Heart right ventricle (tissue), 16 donors: ENCODE data around the gene C9orf85. TPM values are rescaled to one million over a fixed set of nuclear protein-coding genes. Genes with fewer than 3 reads are reported as not detected.
"Not testable (repeated sequence)": the region's sequence is repeated elsewhere in the genome, so short reads cannot be mapped to it uniquely, and the experiment has no call there.

Source experiments
- ATAC-seq, 8 donors: fragments of 200-7000 bp; cut with Tn5 transposase; one replicate each; pipeline ENCODE4 v1.9.1; 2020; ENCODE audit warnings: mild to moderate bottlenecking in 8 of 8, moderate library complexity in 8 of 8, moderate number of reproducible peaks in 1 of 8
- DNase-seq, 2 donors: peaks; one replicate each; pipeline ENCODE4 v3.0.0-alpha.2; 2020
- H3K27ac ChIP-seq, 10 donors: fragments of 200-600 bp; sonication (generic) in 2 of 10; one replicate each; pipeline versions ENCODE4 v1.5.0 to v1.8.0; 2020 to 2022; ENCODE audit warnings: mild to moderate bottlenecking in 3 of 10
- H3K27me3 ChIP-seq, 7 donors: fragments of 200-600 bp; one replicate each; pipeline ENCODE4 v1.8.0; 2021 to 2022; ENCODE audit warnings: mild to moderate bottlenecking in 2 of 7
- H3K36me3 ChIP-seq, 9 donors: fragments of 200-600 bp; sonication (generic) in 1 of 9; one replicate each; pipeline versions ENCODE4 v1.5.0 to v1.8.0; 2020 to 2022; ENCODE audit warnings: mild to moderate bottlenecking in 2 of 9
- H3K4me1 ChIP-seq, 9 donors: fragments of 200-600 bp; sonication (generic) in 1 of 9; one replicate each; pipeline versions ENCODE4 v1.5.0 to v1.8.0; 2020 to 2022; ENCODE audit warnings: mild to moderate bottlenecking in 4 of 9
- H3K4me3 ChIP-seq, 10 donors: fragments of 200-600 bp; sonication (generic) in 2 of 10; one replicate each; pipeline versions ENCODE4 v1.5.0 to v1.8.0; 2020 to 2022; ENCODE audit warnings: mild to moderate bottlenecking in 7 of 10, moderate library complexity in 2 of 10
- H3K9me3 ChIP-seq, 11 donors: fragments of 200-600 bp in 10 of 11; sonication (generic) in 2 of 11; one replicate each; pipeline versions ENCODE4 v1.5.0 to v1.8.0; 2013 to 2022; ENCODE audit warnings: mild to moderate bottlenecking in 2 of 11, control low read depth in 1 of 11, moderate library complexity in 1 of 11
- CTCF ChIP-seq, 9 donors: fragments of 200-600 bp; sonication (generic) in 2 of 9; IDR thresholded peaks; one replicate each; pipeline versions ENCODE4 v1.5.0 to v1.8.0; 2021 to 2022; ENCODE audit warnings: antibody characterized with exemption in 9 of 9, mild to moderate bottlenecking in 5 of 9, moderate library complexity in 1 of 9
- WGBS, 2 donors: extraction: QIAGEN DNeasy Blood & Tissue Kit; methylation state at CpG; one replicate each; pipeline ENCODE4 v1.1.7; 2013; ENCODE audit warnings: inconsistent platforms in 1 of 2; 5-methylcytosine and 5-hydroxymethylcytosine counted together
- intact Hi-C, 10 donors: fragments of 100-400 bp; cut with DNase I; formaldehyde crosslinking; loops; one replicate each; pipeline versions ENCODE4 v1.11.1 to v1.14.2; 2022
- polyA plus RNA-seq, 2 donors: library from polyadenylated mRNA; stranded (reverse); fragments of 200-250 nt; gene quantifications; one replicate each; pipeline ENCODE4 v1.2.3, GENCODE V29; 2013
- total RNA-seq, 10 donors: library from RNA; stranded (reverse); fragmentation: NEBNext Ultra II Directional in 3 of 10; extraction: Animal tissue kit (Norgen Biotek cat#: 25700) in 3 of 10; gene quantifications; one replicate each; pipeline versions ENCODE4 v1.2.1 to v1.2.4, GENCODE V29; 2021 to 2023
- donor health status: Arrhythmogenic right ventricular cardiomyopathy.
- donor health status: ischemic (EF 13 %, LVEDD 7.1; RV severe dilation, severe dysfunction).
- donor health status: healthy with polysubstance abuse.
- donor health status: DM: no; HTN: yes; CAD: no.
- donor health status: DM: no; HTN: no; CAD: no.
- donor health status: ischemic (EF 25% LVEDD 6.9; RV normal size, moderate dysfunction).
- donor health status: ischemic (EF 25% LVEDD 5.7; RV mildly dilated, moderate dysfunction).
- donor health status: healthy.
- donor health status: DM: yes; HTN: yes; CAD: no.
- donor health status: Ischemic cardiomyopathy.
- donor health status: ischemic (EF 35%, LVEDD 5.7; RV mildly dilated, moderate dysfunction).
- donor health status: nonischemic (EF 11% LVEDD 7.7; RV severe dilation, severe dysfunction).
- donor health status: DM: yes; HTN: yes; CAD: no.
- donor health status: PGD.
- donor health status: ischemic (EF 29% LVEDD 5.4; RV normal size, mild dysfunction).
- donor health status: nonischemic (EF 23%, LVEDD 6.1; RV moderate dilation, normal function).

Gene C9orf85
- total and polyA plus RNA-seq, 12 donors = 3.8 to 8.5 (median 6.1) TPM

GRCh38 chr9:71941060-71941568 lies 29.7 kb downstream of the C9orf85 start:
- Histone ChIP-seq H3K4me3 (no peak overlapping the region), H3K36me3 (no peaks in the 10 kb centered on the region), H3K27ac (no peak overlapping the region), H3K27me3 (no peaks in the 10 kb centered on the region), H3K9me3 (no peaks in the 10 kb centered on the region), H3K4me1 (peaks cover 0 to 22% (median 18%) of the 10 kb centered on the region in 9 donors)
- TF ChIP-seq CTCF (IDR thresholded peaks at IDR 0.05) = no peak
- intact Hi-C loops = no loop called here
- DNase-seq = no peak
- ATAC-seq = no peak
- 76 to 85% methylated on average over 2 of the region's 2 CpGs for WGBS, 2 donors

DNA sequence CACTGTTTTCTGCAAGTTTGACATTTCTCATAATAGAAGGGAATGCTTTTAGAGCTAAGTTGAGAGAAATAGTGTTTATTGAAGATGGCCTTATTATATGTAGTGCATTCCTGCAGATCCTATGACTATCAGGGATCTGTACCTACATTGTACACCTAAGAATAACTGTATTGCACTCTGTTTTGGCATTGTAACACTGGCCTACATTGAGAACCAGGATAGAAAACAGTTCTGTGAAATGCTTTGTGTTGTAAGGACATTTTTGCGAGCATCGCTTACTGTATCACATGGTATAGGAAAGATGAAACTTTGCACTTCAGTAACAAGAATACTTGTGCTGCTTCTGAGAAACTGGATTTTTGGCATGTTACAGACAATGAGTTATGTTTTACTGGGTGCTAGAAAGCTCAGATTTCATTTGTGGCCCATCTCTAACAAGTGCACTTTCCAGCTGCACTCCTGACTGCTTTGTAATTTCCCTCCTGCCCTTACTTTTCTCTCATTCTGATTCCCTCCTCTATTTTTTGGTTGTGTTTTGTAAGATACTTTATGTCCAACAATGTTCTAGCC lies 30.6 kb downstream of the C9orf85 start:
- WGBS, 2 donors = 78 to 87% methylated on average over 2 of the region's 2 CpGs
- no peak overlapping the region for H3K4me3 ChIP-seq
- no peaks in the 10 kb centered on the region for H3K27me3 ChIP-seq
- H3K36me3 ChIP-seq = peaks cover 0 to 3% (median 0%) of the 10 kb centered on the region in 9 donors
- no peak overlapping the region for H3K27ac ChIP-seq
- intact Hi-C loops = no loop called here
- H3K9me3 ChIP-seq = no peaks in the 10 kb centered on the region
- ATAC-seq (no peak), DNase-seq (no peak)
- TF ChIP-seq CTCF (IDR thresholded peaks at IDR 0.05) = no peak
- peaks cover 0 to 22% (median 17%) of the 10 kb centered on the region in 9 donors for H3K4me1 ChIP-seq

DNA sequence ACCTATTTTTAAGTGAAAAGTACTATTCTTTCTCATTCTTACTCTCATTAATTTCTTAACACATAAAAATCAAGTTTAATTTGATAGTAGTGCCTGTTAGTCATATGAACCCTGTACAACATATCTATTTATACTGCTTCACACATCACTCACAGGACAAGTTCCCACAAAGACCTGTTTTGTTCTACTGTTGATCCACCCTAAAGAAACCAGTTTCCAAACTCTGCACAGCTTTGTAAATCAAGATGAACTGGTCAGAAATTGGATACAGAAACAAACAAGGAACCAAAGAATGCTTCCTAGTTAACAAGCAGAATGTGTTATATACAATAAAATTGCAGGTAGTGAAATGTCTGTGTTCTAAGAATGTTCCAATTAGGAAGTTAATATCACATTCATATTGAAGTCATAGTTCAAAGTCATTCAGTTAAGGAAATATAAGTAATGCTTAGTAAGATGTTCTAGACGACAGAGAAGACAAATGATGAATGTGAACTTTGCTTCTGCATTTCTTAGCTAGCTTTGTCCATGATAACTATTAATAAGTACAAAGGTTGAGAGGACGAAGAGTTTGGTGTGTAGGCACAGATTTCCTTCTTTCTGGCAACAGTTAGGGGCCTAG lies 33.4 kb downstream of the C9orf85 start:
- H3K36me3 ChIP-seq = peaks cover 0 to 21% (median 0%) of the 10 kb centered on the region in 9 donors
- H3K4me3 ChIP-seq = no peak overlapping the region
- H3K27ac ChIP-seq = no peak overlapping the region
- WGBS, 2 donors = 58% methylated on average over 2 of the region's 2 CpGs
- peaks cover 0 to 36% (median 13%) of the 10 kb centered on the region in 9 donors for H3K4me1 ChIP-seq
- no peaks in the 10 kb centered on the region for H3K9me3 ChIP-seq
- DNase-seq (no peak), ATAC-seq (no peak)
- intact Hi-C loops = no loop called here
- no peak for TF ChIP-seq CTCF (IDR thresholded peaks at IDR 0.05)
- H3K27me3 ChIP-seq = no peaks in the 10 kb centered on the region

DNA sequence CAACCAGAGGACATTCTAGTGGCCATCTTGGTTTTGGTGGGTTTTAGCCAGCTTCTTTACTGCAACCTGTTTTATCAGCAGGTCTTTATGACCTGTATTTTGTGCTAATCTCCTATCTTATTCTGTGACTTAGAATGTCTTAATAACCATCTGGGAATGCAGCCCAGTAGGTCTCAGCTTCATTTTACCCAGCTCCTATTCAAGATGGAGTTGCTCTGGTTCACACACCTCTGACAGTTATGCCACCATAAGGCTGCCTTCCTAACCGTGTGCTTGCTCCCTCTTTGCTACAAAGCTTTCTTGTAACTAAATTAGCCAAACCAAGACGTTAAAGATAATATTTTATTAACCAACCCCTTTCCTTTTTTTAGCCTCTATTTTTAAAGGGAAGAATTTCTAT lies 43.2 kb downstream of the C9orf85 start:
- H3K4me1 ChIP-seq = peaks cover 0 to 14% (median 7%) of the 10 kb centered on the region in 9 donors
- H3K4me3 ChIP-seq, H3K9me3 ChIP-seq, DNase-seq, ATAC-seq, intact Hi-C loops, H3K27ac ChIP-seq, H3K27me3 ChIP-seq: not testable (repeated sequence)
- H3K36me3 ChIP-seq = peaks cover 0 to 39% (median 0%) of the 10 kb centered on the region in 9 donors
- 86 to 89% methylated on average over 2 of the region's 2 CpGs for WGBS, 2 donors
